Stomach (tissue), 4 donors: ENCODE measurements around the gene EXOC3L1.
A peak's percentile ranks its signal among the peaks of the same experiment; 100 is the strongest.

ENCODE experiments used
- POLR2A ChIP-seq, 4 donors: fragments of 450-650 bp; IDR thresholded peaks; one replicate each; pipeline ENCODE4 v1.6.1; 2016; ENCODE audit warnings: antibody characterized with exemption in 4 of 4, control low read depth in 2 of 4, mild to moderate bottlenecking in 1 of 4, moderate library complexity in 1 of 4
- POLR2AphosphoS5 ChIP-seq, 3 donors: sonication (generic); formaldehyde crosslinking; IDR thresholded peaks; one replicate each; pipeline ENCODE4 v1.6.1; 2016; ENCODE audit warnings: antibody characterized with exemption in 3 of 3
- TF ChIP-seq, protein P1 (sequence below), 7 experiments: fragments of 450-650 bp in 4 of 7; fragments of 200-600 bp in 3 of 7; sonication (generic) in 3 of 7; IDR thresholded peaks; one replicate each; pipeline ENCODE4 v1.5.1; 2016 to 2019; ENCODE audit warnings: antibody characterized with exemption in 7 of 7, control low read depth in 2 of 7, mild to moderate bottlenecking in 1 of 7

DNA sequence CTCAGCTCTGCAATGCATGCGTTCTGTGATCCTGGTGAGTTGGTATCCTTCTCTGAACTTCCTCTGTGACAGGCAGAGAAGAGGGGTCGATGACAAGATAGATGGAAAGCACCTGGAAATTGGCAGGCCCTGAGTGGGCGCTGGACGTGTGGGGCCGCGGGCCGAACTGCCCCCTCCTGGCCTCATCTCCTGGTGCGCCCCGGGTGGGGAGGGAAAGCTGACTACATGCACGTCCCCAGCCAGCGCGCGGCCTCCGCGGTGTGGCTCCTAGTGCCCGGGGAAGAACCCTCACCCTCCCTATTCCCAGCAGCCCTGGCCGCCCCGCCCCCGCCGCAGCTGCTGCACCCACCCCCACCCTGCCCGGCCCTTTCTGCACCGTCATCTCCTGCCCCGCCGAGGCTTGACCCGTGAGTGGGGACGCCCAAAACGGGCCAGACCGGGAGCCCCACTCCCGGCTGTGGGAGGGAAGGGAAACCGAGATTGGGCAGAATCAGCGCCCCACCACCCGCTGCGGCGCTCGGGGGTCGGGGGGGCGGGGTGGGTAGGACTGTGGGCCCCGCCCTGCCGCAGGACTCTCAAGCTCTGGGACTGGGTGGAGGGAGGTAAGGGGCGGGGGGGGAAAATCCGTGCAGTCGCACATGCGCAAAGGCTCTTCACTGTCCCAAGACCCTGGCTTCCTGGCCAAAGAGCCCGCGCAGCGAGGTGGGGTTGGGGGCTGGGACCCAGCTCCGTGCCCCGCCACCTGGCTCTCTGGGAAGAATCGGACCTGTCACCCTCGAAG lies 19.6 kb downstream of the EXOC3L1 start, which contains the start of gene NOL3:
- no peak for TF ChIP-seq POLR2A (IDR thresholded peaks at IDR 0.05)
- TF ChIP-seq, protein P1, sequence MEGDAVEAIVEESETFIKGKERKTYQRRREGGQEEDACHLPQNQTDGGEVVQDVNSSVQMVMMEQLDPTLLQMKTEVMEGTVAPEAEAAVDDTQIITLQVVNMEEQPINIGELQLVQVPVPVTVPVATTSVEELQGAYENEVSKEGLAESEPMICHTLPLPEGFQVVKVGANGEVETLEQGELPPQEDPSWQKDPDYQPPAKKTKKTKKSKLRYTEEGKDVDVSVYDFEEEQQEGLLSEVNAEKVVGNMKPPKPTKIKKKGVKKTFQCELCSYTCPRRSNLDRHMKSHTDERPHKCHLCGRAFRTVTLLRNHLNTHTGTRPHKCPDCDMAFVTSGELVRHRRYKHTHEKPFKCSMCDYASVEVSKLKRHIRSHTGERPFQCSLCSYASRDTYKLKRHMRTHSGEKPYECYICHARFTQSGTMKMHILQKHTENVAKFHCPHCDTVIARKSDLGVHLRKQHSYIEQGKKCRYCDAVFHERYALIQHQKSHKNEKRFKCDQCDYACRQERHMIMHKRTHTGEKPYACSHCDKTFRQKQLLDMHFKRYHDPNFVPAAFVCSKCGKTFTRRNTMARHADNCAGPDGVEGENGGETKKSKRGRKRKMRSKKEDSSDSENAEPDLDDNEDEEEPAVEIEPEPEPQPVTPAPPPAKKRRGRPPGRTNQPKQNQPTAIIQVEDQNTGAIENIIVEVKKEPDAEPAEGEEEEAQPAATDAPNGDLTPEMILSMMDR (IDR thresholded peaks at IDR 0.05) = no peak
- peak in 2 of 3 donors; percentile 42 to 51 for TF ChIP-seq POLR2AphosphoS5 (IDR thresholded peaks at IDR 0.05)
